Islet precursor cell (in vitro differentiated cells): Measurements from ENCODE around the gene PITX3.
A peak's percentile ranks its signal among the peaks of the same experiment; 100 is the strongest.
"Not testable (repeated sequence)": the region's sequence is repeated elsewhere in the genome, so short reads cannot be mapped to it uniquely, and the experiment has no call there.

Experiments
- DNase-seq: peaks from one replicate; pipeline ENCODE4 v3.0.0-alpha.2; 2018

PITX3 gene

DNA sequence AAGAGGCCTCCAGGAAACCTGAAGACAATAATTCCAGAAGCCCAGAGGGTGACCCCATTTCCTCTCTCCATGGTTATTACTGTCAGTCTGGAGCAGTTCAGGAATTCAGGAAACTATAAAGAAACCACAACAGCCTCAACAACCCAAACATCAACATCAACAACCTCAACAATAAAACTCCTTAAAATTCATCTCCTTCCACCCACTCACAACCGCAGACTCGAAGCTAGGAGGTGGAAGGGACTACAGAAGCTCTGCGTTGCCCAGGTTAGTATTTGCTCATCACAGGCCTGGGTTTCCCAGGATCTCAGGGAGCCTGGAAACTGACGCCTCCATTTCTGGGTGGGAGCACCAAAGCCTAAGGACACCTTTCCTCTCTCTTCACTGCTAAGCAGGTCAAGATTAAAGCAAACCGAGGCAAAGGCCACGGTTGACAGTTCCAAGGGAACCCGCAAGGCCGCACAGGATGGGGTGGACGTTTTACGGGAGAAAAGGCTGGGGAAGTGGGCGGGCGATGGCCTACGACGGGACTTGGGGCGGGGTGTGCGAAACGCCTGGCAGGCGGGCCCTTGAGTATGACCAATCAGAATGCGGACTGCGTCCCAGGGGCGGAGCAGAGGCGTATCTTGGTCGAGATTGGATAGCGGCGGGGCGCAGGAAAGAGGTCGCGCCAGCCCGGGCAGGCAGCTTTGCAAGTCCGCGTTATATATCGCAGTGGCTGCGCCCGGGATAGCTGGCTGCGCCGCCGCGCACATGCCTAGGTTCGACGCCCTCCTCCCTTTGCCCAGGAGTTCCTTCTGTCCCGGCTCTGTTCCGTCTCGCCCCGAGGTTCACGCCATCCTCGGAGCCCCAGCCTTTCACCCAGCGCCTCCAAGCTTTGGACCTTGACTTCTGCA, 15.4 kb downstream of the PITX3 start, which contains the start of gene ELOVL3:
Gene ELOVL3, plus strand, starts transcription at position 654 of the 896 bp plus-strand sequence. CDS start 250 bp downstream, outside the sequence.
- peak; percentile 97 for DNase-seq

DNA sequence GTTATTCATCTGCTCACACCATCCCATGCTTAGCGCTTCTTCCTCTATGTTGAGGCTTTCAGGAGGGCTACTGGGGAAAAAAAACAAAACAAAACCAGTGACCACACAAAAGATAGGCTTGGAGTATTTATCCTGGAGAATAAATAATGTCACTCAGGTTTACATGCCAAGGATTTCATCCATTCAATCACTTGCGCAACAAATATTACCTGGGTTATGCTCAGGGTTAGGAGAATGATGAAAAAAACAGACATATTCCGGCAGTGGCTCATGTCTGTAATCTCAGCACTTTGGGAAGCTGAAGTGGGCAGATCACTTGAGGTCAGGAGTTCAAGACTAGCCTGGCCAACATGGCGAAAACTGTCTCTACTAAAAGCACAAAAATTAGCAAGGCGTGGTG, 18.5 kb downstream of the PITX3 start:
- DNase-seq = no peak

DNA sequence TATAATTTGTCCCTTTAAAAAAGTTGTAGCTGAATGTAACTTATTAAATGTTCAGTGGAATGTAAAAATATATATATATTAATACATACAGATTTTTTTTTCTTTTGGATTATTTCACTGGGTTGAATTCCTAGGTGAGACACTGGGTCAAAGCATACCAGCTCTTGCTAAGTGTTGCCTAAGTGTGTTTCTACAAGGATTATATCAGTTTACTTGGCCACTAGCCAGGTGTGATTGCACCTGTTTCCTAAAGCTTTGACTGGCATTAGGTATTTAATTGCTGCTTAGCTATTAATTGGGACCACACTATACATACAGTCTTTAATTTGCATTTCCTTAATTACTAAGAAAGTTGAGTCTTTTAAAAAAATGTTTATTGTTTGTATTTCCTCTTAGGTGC, 20.7 kb downstream of the PITX3 start:
- DNase-seq = no peak

DNA sequence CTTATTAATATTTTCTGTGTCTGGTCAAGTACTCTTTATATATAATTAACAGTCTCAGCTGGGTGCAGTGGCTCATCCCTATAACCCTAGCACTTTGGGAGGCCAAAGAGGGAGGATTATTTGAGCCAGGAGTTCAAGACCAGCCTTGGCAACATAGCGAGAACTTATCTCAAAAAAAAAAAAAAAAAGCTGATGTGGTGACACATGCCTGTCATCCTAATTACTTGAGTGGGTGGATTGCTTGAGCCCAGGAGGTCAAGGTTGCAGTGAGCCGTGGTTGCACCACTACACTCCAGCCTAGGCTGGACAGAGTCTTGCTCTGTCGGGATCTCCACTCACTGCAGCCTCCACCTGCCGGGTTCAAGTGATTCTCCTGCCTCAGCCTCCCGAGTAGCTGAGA, 21.9 kb downstream of the PITX3 start:
- no peak for DNase-seq

DNA sequence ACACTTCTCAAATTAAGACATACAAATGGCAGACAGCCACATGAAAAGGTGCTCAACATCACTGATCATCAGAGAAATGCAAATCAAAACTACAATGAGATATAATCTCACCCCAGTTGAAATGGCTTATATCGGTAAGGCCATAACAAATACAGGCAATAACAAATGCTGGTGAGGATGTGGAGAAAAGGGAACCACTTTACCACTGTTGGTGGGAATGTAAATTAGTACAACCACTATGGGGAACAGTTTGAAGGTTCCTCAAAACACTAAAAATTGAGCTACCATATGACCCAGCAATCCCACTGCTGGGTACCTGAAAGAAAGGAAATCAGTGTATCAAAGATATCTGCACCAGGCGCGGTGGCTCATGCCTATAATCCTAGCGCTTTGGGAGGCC, 27.7 kb downstream of the PITX3 start:
- DNase-seq = not testable (repeated sequence)

GRCh38 chr10:102211615-102212299, 29.6 kb downstream of the PITX3 start:
- no peak for DNase-seq

GRCh38 chr10:102208311-102209035, 32.8 kb downstream of the PITX3 start:
- DNase-seq = no peak

GRCh38 chr10:102202386-102202785, 38.9 kb downstream of the PITX3 start:
- DNase-seq = no peak

DNA sequence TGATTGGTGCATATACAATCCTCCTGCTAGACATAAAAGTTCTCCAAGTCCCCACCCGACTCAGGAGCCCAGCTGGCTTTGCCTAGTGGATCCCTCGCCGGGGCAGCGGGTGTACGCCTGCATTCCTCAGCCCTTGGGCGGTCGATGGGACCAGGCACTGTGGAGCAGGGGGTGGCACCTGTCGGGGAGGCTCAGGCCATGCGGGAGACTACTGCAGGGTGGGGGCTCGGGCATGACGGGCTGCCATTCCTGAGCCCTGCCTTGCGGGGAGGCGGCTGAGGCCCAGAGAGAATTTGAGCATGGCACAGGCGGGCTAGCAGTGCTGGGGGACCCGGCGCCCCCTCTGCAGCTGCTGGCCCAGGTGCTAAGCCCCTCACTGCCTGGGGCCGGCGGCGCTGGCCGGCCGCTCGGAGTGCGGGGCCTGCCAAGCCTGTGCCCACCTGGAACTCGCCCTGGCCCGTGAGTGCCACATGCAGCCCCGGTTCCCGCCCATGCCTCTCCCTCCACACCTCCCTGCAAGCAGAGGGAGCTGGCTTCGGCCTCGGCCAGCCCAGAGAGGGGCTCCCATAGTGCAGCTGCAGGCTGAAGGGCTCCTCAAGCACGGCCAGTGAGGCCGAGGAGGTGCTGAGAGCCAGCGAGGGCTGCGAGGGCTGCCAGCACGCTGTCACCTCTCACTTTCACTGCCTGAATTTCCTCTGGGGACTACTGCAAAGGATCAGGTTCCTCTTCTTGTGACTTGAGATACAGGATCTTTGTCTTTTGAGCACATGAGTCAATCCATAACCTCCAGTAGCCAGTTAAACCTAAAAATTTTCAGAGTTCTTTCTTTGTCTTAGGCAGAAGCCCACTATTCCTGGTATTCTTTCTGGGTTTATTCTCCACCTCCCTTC, 40.3 kb downstream of the PITX3 start:
- no peak for DNase-seq

GRCh38 chr10:102198027-102198426, 43.3 kb downstream of the PITX3 start:
- no peak for DNase-seq

DNA sequence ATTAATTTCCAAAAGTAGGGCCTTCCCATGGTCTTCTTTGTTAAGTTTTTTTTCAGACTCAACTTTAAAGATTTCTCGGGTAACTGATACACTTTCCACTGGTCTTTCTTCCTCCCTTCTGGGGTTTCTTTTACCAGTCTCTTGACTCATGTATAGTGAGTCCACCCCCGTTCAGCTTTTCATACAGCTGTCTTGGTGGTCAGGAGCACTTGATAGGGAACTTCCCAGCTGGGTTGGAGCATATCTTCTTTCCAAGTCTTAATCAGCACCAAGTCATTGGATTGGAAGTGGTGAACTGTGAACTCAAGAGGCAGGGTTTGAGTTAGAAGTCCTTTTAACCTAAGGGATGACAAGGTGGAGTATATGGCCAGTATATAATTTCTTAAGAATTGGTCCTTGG, 44.4 kb downstream of the PITX3 start:
- no peak for DNase-seq

DNA sequence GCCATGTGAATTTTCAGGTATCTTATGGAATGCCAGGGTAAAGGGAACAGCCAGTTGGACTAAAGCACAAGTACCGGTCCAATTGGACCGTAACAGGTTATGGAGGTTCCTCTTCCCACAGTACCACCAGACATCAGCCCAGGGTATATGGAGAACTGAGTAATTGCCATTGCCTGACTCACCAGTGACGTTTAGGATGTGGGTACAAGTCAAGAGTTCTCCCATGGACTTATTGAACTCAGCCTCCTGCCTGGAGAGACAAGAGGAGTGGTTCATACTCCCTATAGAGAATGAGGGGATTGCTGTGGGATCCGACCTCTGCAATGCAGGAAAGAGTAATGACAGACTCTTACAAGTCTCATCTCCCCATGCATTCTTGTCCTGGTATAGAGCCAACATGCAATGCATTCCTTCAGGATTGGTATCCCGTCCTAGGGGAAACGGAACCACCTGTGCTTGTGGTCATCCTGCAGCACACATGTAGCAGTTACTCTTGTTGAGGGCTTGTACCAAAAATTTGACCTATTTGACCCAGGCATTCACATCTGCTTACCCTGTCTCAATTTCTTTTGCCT, 45.9 kb downstream of the PITX3 start:
- no peak for DNase-seq

- DNase-seq = no peak
Measured at GRCh38 chr10:102191956-102192355, 49.4 kb downstream of the PITX3 start.

GRCh38 chr10:102188941-102189898, 52.1 kb downstream of the PITX3 start:
- not testable (repeated sequence) for DNase-seq

DNA sequence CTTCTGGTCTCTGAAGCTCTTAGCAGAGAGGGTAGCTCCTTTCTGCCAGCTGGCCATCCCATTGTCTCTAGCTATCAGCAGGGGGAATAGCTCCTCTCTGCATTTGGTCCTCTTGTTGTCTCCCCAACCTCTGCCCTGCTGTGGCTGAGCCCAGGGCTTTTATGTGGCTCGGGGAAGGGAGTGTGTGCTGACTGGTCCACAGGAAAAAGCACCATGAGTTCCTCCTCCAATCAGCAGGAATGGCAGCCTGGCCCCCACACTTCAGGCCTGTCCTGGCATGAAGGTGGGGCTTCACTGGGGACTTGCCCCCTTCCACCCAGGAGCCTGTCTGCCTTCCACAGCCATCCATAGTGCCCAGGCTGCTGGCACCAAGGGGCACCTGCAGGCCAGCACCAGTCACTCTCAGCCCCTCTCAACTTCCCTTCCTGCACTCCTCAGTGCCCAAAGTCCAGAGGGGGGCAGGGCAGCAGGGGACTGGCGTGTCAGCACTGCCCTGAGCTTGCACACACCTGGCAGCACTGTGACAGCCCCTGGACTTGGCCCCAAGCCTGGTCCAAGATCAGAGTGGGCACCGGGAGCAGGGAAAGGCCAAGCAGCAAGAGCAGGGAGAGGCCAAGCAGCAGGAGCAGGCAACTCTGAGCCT, 52.9 kb downstream of the PITX3 start:
- no peak for DNase-seq

DNA sequence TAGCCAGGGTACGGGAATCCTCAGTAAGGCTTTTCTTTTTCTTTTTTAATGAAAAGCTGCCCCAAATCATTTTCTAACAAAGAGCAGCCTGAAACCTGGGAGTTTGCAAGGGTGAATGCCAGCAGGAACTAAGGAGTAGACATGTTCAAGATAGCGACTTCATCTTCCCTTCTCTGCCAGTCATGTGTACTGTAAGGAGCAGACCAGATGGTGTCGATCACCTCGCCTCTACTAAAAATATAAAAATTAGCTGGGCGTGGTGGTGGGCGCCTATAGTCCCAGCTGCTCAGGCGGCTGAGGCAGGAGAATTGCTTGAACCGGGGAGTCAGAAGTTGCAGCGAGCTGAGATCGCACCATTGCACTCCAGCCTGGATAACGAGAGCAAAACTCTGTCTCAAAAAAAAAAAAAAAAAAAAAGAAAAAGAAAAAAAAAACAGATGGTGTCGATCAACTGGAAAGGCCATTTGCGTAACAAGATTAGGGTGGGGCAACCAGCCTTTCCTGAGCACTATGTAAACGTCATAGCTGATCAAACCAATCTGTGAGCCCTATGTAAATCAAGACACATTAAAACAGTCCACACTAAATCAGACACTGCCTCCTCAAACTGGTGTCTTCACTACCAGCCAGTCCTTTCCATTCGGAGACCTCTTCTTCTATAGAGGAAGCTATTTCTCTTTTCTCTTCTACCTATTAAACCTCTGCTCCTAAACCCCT, 55.3 kb downstream of the PITX3 start:
- DNase-seq = no peak

- no peak for DNase-seq
Measured at GRCh38 chr10:102185272-102185671, 56.0 kb downstream of the PITX3 start.

DNA sequence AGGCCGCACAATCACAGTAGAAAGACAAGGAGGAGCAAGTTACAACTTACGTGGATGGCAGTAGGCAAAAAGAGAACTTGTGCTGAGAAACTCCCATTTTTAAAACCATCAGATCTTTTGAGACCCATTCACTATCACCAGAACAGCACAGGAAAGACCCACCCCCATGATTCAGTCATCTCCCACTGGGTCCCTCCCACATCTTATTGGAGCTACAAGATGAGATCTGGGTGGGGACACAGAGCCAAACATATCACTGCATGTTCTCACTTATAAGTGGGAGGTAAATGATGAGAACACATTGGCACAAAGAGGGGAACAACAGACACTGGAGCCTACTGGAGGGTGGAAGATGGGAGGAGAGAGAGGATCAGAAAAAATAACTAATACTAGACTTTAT, 56.7 kb downstream of the PITX3 start:
- no peak for DNase-seq
